HG03045 (cell line): ENCODE data around the gene NGDN.

Source experiments
- ATAC-seq: cut with Tn5 transposase; IDR thresholded peaks from one replicate; pipeline ENCODE4 v1.9.1; 2021; ENCODE audit warnings: mild to moderate bottlenecking, moderate library complexity; ENCODE audit not compliant: unreplicated experiment

Gene NGDN

DNA sequence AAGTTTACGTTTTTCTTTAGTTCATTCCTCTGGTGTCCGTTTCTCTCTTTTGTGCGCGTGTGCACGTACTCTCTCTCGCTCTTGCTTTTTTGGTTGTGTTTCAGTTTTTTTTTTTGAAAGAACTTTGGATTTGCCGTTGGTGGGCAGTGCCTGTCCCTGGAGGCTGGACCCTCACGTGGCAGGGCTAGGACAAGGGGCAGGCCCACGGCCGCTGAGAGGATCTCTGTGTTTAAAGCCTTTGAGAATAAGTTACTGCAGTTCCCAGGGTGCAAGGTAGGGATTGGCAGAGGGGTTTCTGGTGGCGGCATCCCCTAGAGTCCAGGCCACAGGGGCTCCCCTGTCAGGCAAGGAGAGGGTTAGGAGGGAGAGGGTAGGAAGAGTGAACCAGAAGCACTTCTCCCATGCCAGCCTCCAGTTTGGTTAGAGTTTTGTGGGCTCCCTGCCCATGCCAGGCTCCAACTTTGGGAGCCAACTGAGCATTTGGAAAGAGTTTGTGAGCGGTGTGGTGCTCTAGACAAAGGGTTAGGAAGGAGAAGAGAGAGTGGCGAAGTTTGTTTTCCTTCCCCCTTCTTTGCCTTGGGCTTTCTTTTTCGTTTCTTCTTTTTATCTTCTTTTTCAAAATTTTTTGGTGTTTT, 51.5 kb downstream of the NGDN start:
- ATAC-seq, result no peak

- ATAC-seq, result no peak
Measured at GRCh38 chr14:23521785-23522640, 52.5 kb downstream of the NGDN start.

- no peak for ATAC-seq
Measured at GRCh38 chr14:23522643-23523198, 53.2 kb downstream of the NGDN start.

DNA sequence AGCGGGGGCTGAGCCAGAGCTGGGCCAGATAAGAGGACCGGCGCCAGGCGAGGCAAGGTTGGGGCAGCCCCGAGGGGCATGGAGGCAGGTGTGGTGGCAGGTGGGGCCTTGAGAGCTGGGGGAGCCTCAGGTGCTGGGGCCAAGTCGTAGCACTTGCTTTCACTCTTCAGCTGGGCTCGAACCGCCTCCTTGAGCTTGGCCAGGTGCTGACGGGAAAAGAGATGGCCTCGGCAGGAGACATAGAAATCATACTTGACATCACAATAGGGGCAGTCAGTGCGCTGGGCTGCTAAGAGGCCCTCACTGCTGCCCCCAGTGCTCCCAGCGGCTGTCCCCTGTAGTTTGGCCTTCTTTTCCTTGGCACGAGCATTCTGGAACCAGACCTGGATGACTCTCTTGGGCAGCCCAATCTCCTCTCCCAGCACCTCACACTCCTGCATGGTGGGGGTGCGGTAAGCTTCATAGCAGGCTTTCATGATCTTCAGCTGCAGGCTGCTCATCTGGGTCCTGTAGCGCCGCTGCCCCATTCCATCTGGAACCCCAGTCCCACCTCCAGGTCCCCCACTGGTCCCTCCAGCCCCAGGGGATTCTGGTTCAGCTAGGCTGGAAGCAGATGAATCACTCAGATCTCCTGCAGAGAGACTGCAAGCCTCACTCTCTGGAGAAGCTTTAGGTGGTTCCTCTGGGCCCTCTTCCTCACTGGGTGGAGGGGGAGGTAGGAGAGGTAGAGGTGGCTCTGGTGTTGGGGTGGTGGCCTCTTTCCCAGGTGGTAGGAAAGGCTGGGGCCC, 53.9 kb downstream of the NGDN start:
- no peak for ATAC-seq

DNA sequence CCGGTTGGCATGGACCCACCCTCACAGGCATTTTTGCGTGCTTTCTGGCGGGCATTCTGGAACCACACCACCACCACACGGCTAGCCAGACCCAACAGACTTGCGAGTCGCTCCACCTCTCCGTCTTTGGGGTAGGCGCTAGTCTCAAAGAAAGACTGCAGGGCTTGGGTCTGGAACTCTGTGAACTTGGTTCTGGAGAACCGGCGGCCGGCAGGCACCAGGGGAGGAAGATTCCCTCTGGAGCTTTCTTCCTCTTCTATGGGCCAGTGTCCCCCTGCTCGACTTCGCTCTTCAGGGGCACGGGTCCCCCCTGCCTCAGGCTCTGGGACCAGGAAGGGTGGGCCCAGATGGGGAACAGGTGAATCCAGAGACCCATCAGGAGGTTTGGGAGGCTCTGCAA, 55.5 kb downstream of the NGDN start:
- ATAC-seq, result no peak

- ATAC-seq, result no peak
Measured at GRCh38 chr14:23525611-23526010, 56.1 kb downstream of the NGDN start.
